Stimulated activated CD4-positive, alpha-beta T cell treated with anti-CD3 and anti-CD28 coated beads, Interleukin-1b, Interleukin-23, amount 100 ng/mL, for 48 hours (primary cell): ENCODE results near the gene CNTN6.
A peak's percentile ranks its signal among the peaks of the same experiment; 100 is the strongest.
"Not testable (repeated sequence)": the region's sequence is repeated elsewhere in the genome, so short reads cannot be mapped to it uniquely, and the experiment has no call there.

ENCODE experiments used
- DNase-seq: peaks from one replicate; pipeline ENCODE4 v3.0.0-alpha.2; 2020

Gene CNTN6

GRCh38 chr3:1292571-1293071 lies 199.8 kb downstream of the CNTN6 start:
- no peak for DNase-seq

- DNase-seq: no peak
These were observed 201.8 kb downstream of the CNTN6 start for GRCh38 chr3:1294586-1294985.

- DNase-seq: no peak
These were observed 225.6 kb downstream of the CNTN6 start for GRCh38 chr3:1318296-1319005.

- DNase-seq: no peak
These were observed 233.7 kb downstream of the CNTN6 start for GRCh38 chr3:1326546-1326945.

- no peak for DNase-seq
These were observed 237.3 kb downstream of the CNTN6 start for GRCh38 chr3:1330107-1330506.

- DNase-seq: no peak
These were observed 253.6 kb downstream of the CNTN6 start for GRCh38 chr3:1346386-1346785.

- DNase-seq: no peak
These were observed 255.7 kb downstream of the CNTN6 start for GRCh38 chr3:1348547-1348946.

- no peak for DNase-seq
These were observed 258.1 kb downstream of the CNTN6 start for GRCh38 chr3:1350885-1351284.

- no peak for DNase-seq
These were observed 262.9 kb downstream of the CNTN6 start for GRCh38 chr3:1355691-1356090.

GRCh38 chr3:1356101-1356500 lies 263.3 kb downstream of the CNTN6 start:
- no peak for DNase-seq

GRCh38 chr3:1365528-1365927 lies 272.7 kb downstream of the CNTN6 start:
- DNase-seq: no peak

- no peak for DNase-seq
These were observed 281.6 kb downstream of the CNTN6 start for GRCh38 chr3:1374471-1374870.

GRCh38 chr3:1375145-1375544 lies 282.3 kb downstream of the CNTN6 start:
- DNase-seq: no peak

GRCh38 chr3:1380926-1381646 lies 288.3 kb downstream of the CNTN6 start:
- no peak for DNase-seq

- no peak for DNase-seq
These were observed 288.8 kb downstream of the CNTN6 start for GRCh38 chr3:1381647-1382036.

- not testable (repeated sequence) for DNase-seq
These were observed 294.6 kb downstream of the CNTN6 start for GRCh38 chr3:1387396-1387905.

- peak; percentile 1 for DNase-seq
These were observed 301.4 kb downstream of the CNTN6 start for GRCh38 chr3:1394188-1394587.

GRCh38 chr3:1400571-1400970 lies 307.7 kb downstream of the CNTN6 start:
- DNase-seq: no peak

GRCh38 chr3:1404270-1404962 lies 311.6 kb downstream of the CNTN6 start:
- no peak for DNase-seq

GRCh38 chr3:1406250-1406649 lies 313.4 kb downstream of the CNTN6 start:
- no peak for DNase-seq

GRCh38 chr3:1421577-1421976 lies 328.8 kb downstream of the CNTN6 start:
- DNase-seq: no peak

GRCh38 chr3:1423566-1424089 lies 330.8 kb downstream of the CNTN6 start:
- DNase-seq: no peak

GRCh38 chr3:1439395-1439794 lies 346.6 kb downstream of the CNTN6 start:
- DNase-seq: peak; percentile 1
